ENCODE data around the gene ZFYVE26. TPM values are rescaled to one million over a fixed set of nuclear protein-coding genes. Genes with fewer than 3 reads are reported as not detected.

The ZFYVE26 gene
- total RNA-seq, 1 experiment from 2014 or later, result 13.2 TPM

GRCh38 chr14:67814821-67815220, 1.6 kb downstream of the ZFYVE26 start:
- POLR2A ChIA-PET, result no interaction called here
- BruUV-seq (replicated peaks), result no TSS peak
- no peak overlapping the region; a peak in 1 of 4 replicates for H3K4me3 ChIP-seq (replicated peaks in 1 of 2; ENCODE audit: low read depth in 1 of 2, low read length in 2 of 2)

More at GRCh38 chr14:67814821-67815220, 1.6 kb downstream of the ZFYVE26 start:
- CTCF ChIA-PET, result no interaction called here
- Histone ChIP-seq H3K27me3 (ENCODE audit: insufficient read depth, low read length) (no peaks in the 10 kb centered on the region), H3K27ac (ENCODE audit: low read depth, low read length) (no peak overlapping the region), H3K9ac (ENCODE audit: low read length) (no peak overlapping the region), H4K20me1 (ENCODE audit: insufficient read depth) (no peaks in the 10 kb centered on the region), H3K9me3 (ENCODE audit: control insufficient read depth in 1 of 2, insufficient read depth in 1 of 2, low read depth in 1 of 2, low read length in 2 of 2) (no peaks in the 10 kb centered on the region), H3K4me2 (ENCODE audit: low read length) (peak overlapping the region; percentile 95; the same call in 1 of the 2 replicates), H2AFZ (ENCODE audit: low read depth, low read length, poor library complexity, severe bottlenecking) (no peak overlapping the region), H3K9me2 (ENCODE audit: insufficient read depth) (no peaks in the 10 kb centered on the region), H3K4me1 (ENCODE audit: control insufficient read depth in 1 of 2, insufficient read depth in 2 of 2, low read length in 2 of 2) (peaks cover 6 to 13% of the 10 kb centered on the region in 2 experiments; a peak in 3 of 4 replicates), H3K79me2 (ENCODE audit: insufficient read depth, low read length) (peaks cover 13% of the 10 kb centered on the region; the same call in 1 of the 2 replicates), H3K36me3 (ENCODE audit: control insufficient read depth in 1 of 2, insufficient read depth in 2 of 2, low read length in 2 of 2) (peaks cover 0 to 9% of the 10 kb centered on the region in 2 experiments; a peak in 2 of 4 replicates)
- no peak for ATAC-seq
- intact Hi-C loops (cut with micrococcal nuclease), result no loop called here
- RAD21 ChIA-PET (ENCODE audit: low non-redundant PET in 1 of 2, low total read pairs in 2 of 2, uncharacterized antibody in 2 of 2, unreplicated experiment in 2 of 2), result no interaction called here
- no peak for DNase-seq (ENCODE audit: low read depth, low spot score)
- no peak for TF ChIP-seq ATF3 (IDR thresholded peaks at IDR 0.05)
- no peak for TF ChIP-seq ZNF274 (IDR thresholded peaks at IDR 0.05; ENCODE audit: low read depth, low read length)
- TF ChIP-seq ZBTB33 (IDR thresholded peaks at IDR 0.05; ENCODE audit: extremely low read depth, insufficient replicate concordance, low read length), result no peak
- no peak for TF ChIP-seq TCF7L2 (IDR thresholded peaks at IDR 0.05; ENCODE audit: borderline replicate concordance, extremely low read depth, insufficient read depth, insufficient read length)
- TF ChIP-seq RAD21 (IDR thresholded peaks at IDR 0.05; ENCODE audit: low read depth), result no peak
- no peak for TF ChIP-seq JUND (IDR thresholded peaks at IDR 0.05)
- TF ChIP-seq CBX3 (IDR thresholded peaks at IDR 0.05; ENCODE audit: low read depth), result no peak
- TF ChIP-seq, protein P1, sequence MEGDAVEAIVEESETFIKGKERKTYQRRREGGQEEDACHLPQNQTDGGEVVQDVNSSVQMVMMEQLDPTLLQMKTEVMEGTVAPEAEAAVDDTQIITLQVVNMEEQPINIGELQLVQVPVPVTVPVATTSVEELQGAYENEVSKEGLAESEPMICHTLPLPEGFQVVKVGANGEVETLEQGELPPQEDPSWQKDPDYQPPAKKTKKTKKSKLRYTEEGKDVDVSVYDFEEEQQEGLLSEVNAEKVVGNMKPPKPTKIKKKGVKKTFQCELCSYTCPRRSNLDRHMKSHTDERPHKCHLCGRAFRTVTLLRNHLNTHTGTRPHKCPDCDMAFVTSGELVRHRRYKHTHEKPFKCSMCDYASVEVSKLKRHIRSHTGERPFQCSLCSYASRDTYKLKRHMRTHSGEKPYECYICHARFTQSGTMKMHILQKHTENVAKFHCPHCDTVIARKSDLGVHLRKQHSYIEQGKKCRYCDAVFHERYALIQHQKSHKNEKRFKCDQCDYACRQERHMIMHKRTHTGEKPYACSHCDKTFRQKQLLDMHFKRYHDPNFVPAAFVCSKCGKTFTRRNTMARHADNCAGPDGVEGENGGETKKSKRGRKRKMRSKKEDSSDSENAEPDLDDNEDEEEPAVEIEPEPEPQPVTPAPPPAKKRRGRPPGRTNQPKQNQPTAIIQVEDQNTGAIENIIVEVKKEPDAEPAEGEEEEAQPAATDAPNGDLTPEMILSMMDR (IDR thresholded peaks at IDR 0.05 in 2 of 3, conservative IDR thresholded peaks at IDR 0.05 in 1 of 3; ENCODE audit: borderline replicate concordance in 1 of 3, insufficient read depth in 1 of 3, low read depth in 2 of 3, low read length in 2 of 3), result no peak
- TF ChIP-seq EGR1 (IDR thresholded peaks at IDR 0.05; ENCODE audit: low read depth), result no peak
- no peak for TF ChIP-seq SP1 (IDR thresholded peaks at IDR 0.05; ENCODE audit: low read depth)
- no peak for TF ChIP-seq POLR2AphosphoS5 (IDR thresholded peaks at IDR 0.05; ENCODE audit: low read depth, low read length)
- TF ChIP-seq CEBPB (IDR thresholded peaks at IDR 0.05; ENCODE audit: low read depth), result no peak
- no peak for TF ChIP-seq EZH2 (IDR thresholded peaks at IDR 0.05)
- no peak for TF ChIP-seq YY1 (IDR thresholded peaks at IDR 0.05; ENCODE audit: extremely low read depth, insufficient replicate concordance, low read depth, low read length)
